ENCODE data around the gene ARL15.

- no peak for TF ChIP-seq CTCF (IDR thresholded peaks at IDR 0.05; ENCODE audit: borderline replicate concordance, extremely low read depth, low read length, poor library complexity, severe bottlenecking)
- no peak for TF ChIP-seq EZH2 (IDR thresholded peaks at IDR 0.05; ENCODE audit: borderline replicate concordance, low read depth, low read length, severe bottlenecking)
These were observed 95.1 kb downstream of the ARL15 start for GRCh38 chr5:54215233-54215736.
